Liver (tissue), 3 donors: ENCODE measurements around the gene HGFAC.

Experiments used
- CTCF ChIP-seq: fragments of 150-350 bp; IDR thresholded peaks from 2 replicates; pipeline ENCODE4 v1.5.1; 2017; ENCODE audit warnings: improper control_type of control experiment, low read depth, low read length; ENCODE audit not compliant: missing input control
- JUND ChIP-seq, 2 donors: IDR thresholded peaks; 2 replicates each; pipeline ENCODE4 v1.6.1; 2016; ENCODE audit warnings: antibody characterized with exemption in 2 of 2
- RAD21 ChIP-seq, 2 donors: IDR thresholded peaks; 2 replicates each; pipeline ENCODE4 v1.6.1; 2016; ENCODE audit warnings: antibody characterized with exemption in 2 of 2, mild to moderate bottlenecking in 2 of 2
- REST ChIP-seq: IDR thresholded peaks from 2 replicates; pipeline ENCODE4 v1.6.1; 2016; ENCODE audit warnings: antibody characterized with exemption, mild to moderate bottlenecking
- RXRA ChIP-seq, 2 donors: IDR thresholded peaks; 2 replicates each; pipeline ENCODE4 v1.6.1; 2017 to 2018; ENCODE audit warnings: antibody characterized with exemption in 2 of 2, mild to moderate bottlenecking in 1 of 2
- donor health status: healthy.
- donor health status: healthy.

GRCh38 chr4:3435686-3435956 lies 6.1 kb upstream of the HGFAC start:
- TF ChIP-seq RXRA (IDR thresholded peaks at IDR 0.05): no peak
- TF ChIP-seq CTCF: no peak
- TF ChIP-seq REST: no peak
- no peak for TF ChIP-seq JUND (IDR thresholded peaks at IDR 0.05)
- no peak for TF ChIP-seq RAD21 (IDR thresholded peaks at IDR 0.05)
